HG03280 (cell line): Measurements from ENCODE around the gene NRAP.

Experiments
- ATAC-seq: cut with Tn5 transposase; IDR thresholded peaks from one replicate; pipeline ENCODE4 v1.9.1; 2021; ENCODE audit warnings: mild to moderate bottlenecking, moderate library complexity; ENCODE audit not compliant: unreplicated experiment

The NRAP gene

DNA sequence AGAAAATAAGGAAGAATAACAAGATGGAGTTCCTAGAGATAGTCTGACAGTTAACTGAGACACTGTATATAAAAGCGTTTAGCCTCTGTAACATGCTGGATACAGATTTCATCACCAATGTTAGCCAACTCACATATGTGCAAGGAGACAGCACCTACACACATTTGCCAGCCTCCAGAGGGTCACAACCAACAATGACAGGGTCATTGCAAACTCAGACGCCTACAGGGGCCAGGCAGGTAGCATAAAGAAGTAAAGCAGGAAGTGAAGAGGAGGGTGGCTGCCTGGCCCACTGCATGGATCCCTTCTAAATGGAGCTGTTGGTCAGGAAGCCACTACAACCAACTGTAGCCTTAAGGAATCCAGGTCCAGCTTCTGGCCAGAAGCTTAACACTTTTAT is 50.4 kb downstream of the NRAP start:
- ATAC-seq, result no peak

DNA sequence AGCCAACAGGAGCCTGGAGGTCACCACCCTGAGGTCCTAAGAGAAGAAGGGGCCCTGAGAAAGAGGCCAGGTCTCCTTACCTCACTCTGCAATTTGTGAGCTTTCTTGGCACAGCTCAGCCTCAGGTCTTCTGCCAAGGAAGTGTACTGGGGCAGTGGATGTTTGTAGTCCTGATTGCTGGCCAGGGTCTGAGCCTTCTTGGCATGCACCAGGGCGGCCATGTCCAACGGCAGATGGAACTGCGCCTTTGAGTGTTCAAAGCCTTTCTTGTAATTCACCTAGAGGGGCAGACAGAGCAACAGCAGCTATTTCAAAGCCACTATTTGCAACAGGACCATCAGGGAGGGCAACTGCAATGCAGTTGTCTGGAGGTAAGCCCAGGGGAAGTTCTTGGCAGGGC is 51.7 kb downstream of the NRAP start:
- no peak for ATAC-seq

GRCh38 chr10:113610631-113611601 is 52.9 kb downstream of the NRAP start:
- no peak for ATAC-seq

DNA sequence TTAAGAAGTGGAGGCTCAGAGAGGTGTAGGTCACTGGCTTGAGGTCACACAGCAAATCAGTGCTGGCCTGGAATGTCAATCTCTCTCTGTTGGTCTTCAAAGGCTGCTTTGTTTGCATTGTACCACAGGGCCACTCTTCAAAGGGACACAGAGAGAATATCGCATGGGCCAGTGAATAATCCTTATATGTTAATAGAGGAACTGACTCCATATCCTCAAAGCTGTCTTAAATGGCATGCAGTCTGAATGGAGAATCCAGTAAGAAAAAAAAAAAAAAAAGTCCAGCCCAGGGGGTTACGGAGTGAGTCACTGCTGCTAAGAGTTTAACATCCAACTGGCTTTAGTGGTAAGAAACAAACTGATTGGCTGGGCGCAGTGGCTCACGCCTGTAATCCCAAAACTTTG is 54.1 kb downstream of the NRAP start:
- ATAC-seq, result no peak

GRCh38 chr10:113605268-113605978 is 58.4 kb downstream of the NRAP start:
- ATAC-seq, result no peak

DNA sequence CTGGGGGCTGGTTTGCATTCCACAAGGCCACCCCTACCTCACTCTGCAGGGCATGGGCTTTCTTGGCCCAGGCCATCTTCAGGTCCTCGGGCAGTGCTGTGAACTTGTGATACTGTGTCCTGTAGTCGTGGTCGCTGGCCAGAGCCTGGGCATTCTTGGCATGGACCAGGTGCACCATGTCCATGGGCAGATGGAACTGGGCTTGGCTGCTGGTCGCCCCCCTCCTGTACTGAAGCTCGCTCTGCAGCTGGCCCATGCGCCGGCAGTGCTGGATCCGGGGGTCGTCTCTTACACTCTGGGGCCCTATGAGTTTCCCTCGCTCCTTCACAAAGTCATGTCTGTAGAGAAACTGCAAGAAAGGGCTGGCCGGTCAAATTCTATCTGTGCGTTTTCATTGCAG is 59.3 kb downstream of the NRAP start:
- ATAC-seq, result no peak

DNA sequence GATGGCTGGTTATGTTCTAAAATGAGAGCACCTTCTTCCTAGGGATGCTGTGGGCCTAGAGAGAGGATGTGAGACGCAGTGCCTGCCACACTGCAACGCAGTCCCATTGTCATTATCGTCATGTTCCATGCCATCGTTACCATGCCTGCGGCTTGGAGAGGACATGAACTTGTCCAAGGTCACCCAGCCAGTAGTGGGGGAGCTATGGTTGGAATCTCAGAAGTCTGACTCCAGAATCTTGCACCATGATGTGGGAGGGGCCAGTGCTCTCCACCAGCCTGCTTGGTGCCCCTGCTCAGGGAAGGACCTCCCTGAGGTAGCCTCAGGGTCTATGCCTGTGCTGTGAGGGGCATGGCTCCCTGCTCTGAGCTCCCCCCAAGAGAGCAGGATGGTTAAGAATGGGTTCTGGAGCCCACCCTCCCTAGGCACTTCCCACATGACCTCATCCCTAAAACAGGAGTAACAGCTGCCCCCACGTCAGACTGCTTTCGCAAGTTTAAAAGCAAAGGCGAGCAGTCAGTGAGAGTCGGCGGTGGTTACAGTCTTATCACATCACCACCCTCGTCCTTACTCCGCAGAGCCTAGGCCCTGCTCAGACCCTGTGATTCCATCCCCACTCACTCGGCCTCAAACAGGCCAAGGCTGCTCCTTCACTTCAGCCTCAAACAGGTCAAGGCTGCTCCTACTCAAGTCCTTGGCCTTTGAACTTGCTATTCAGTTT is 60.6 kb downstream of the NRAP start:
- no peak for ATAC-seq

- no peak for ATAC-seq
Measured at GRCh38 chr10:113600569-113600968, 63.3 kb downstream of the NRAP start.

- no peak for ATAC-seq
Measured at GRCh38 chr10:113594652-113595051, 69.2 kb downstream of the NRAP start.

DNA sequence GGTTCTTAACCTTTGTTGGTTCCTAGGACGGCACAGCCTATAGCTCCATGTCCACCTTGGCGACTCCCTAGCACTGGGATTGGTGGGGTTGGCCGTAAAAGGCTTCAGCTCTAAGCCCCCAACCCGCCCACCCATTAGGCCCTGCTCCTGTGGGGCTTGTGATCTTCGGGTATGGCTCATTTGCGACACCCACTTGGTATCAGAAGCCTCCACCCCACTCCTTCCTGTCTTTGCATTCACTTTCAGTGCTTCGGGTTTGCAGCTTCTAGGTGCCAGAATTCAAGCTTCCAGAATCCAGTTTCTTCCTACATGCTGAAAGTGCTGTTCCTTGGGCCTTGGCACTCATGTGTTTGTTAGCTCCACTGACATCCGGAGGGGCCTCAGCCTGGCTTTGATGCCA is 71.5 kb downstream of the NRAP start:
- no peak for ATAC-seq

DNA sequence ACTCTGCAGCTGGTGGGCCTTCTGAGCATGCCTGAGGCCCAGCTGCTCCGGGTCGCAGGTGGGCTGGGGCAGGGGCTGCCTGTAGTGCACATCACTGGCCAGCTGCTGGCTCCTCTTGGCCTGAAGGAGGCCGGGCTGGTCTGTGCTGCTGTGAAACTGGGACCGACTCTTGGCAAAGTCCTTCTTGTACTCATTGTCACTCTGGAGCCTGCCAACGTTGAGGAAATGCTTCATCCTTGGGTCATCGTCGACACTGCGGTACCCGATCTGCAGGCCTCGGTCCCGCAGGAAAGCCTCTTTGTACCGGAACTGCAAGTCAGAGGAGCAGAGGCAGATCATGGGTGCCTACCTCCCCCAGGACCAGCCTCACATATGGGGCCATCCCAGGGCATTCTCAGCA is 73.3 kb downstream of the NRAP start:
- ATAC-seq, result no peak

DNA sequence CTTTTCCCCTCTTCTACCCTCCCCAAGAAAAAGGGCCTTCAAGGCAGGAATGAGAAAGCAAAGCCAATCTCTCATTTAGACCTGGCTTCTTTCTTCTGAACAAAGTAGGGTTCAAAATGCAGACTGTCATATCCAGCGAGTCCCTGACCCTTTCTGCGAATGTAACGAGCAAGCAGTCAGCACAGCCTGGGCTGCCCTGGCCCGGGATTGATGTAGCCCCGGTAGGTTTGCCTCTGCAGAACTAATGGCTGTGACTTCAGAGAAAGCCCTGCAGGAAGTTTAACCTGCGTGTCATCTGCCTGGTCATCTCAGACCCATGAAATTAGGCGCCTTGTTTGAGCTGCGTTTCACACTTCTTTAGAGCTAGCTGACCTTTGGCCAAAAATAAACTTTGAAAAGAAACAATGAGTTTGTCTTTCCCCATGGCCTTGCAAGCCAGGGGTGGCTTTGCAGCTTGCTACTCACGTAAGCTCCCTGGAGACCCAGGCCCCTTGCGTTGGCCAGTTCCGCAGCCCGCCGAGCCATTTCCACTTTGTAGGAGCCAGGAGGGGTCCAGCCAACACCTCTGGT is 74.6 kb downstream of the NRAP start:
- ATAC-seq, result no peak

GRCh38 chr10:113585949-113586348 is 77.9 kb downstream of the NRAP start:
- ATAC-seq, result peak; percentile 66

- ATAC-seq, result no peak
Measured at GRCh38 chr10:113583571-113583970, 80.3 kb downstream of the NRAP start.

- no peak for ATAC-seq
Measured at GRCh38 chr10:113581092-113581491, 82.7 kb downstream of the NRAP start.

- no peak for ATAC-seq
Measured at GRCh38 chr10:113578773-113579172, 85.1 kb downstream of the NRAP start.

DNA sequence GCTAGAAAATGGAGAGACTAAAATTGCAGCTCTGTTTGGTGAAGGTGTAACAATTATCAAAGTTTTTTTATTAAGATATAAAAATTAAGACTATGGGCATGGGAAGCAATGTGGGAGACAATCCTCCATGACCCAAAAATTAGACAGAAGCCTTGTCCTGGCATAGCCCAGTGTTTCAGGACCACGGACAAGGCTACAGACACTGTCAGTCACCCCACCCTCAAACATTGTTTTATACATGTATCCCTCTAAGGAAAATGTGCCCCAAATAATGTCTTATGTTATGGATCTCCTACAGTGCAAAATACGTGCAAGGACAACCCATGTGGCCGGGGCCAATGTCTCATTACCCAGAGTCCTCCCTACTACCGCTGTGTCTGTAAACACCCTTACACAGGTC is 87.0 kb downstream of the NRAP start:
- no peak for ATAC-seq

DNA sequence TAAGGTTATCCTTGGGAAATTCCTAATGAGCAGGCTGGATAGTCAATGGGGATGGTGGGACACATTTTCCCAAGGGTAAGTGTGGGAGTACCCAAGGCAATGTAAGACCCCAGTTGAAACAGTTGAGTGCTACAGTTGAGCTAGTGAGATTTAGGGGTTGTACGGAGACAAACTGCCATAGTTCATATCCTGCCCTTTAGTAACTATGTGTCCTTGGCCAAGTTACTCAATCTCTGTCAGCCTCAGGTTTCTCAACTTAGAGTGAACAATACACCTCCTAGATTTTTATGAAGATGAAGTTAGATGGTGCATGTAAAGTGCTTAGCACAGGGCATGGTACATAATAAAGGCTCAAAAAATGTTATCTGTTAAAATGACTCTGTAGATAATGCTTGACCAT is 90.5 kb downstream of the NRAP start:
- no peak for ATAC-seq

DNA sequence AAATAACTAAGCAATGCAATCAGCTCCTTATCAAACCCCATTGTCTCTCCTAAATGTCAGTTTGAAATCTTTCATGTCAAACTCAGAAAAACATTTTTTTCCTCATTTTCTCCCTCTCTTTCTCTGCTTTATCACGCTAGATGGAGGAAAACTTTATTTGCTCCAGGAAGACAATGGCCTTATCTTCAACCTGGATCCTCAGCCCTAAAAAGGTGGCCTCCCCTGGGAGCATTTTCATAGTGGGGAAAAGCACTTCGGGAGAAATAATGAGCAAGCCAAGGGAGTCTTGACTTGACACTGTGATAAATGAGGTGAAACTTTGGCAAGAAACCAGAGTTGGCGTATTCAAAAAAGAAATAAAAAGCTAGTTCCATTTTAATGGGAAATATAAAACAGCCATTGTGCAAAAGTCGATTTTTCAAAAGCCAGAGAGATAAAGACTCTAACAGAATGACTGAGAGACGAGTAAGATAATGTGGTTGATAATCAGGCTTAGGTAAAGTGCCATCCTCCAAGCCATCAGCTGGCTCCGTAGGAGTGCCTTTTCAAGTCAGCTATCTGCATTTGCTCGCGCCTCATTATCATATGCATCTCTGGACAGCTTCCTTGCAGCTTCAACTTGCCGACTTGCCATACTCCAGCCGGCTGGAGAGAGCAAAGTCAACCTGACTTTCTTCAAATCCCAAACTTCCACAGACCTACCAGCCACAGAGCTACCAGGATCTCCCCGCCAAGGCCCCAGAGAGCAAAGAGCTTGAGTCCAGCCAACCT is 91.1 kb downstream of the NRAP start:
- no peak for ATAC-seq

- no peak for ATAC-seq
Measured at GRCh38 chr10:113569576-113569975, 94.3 kb downstream of the NRAP start.
